GM21381 (cell line): ENCODE data around the gene DHX30.
"Not testable (repeated sequence)": the region's sequence is repeated elsewhere in the genome, so short reads cannot be mapped to it uniquely, and the experiment has no call there.

Source experiments
- ATAC-seq: cut with Tn5 transposase; IDR thresholded peaks from one replicate; pipeline ENCODE4 v1.9.1; 2021; ENCODE audit warnings: mild to moderate bottlenecking, moderate library complexity; ENCODE audit not compliant: unreplicated experiment

DHX30 gene

GRCh38 chr3:47799733-47800132 lies 3.2 kb upstream of the DHX30 start:
- ATAC-seq = no peak

- ATAC-seq = no peak
These were observed 615 bp downstream of the DHX30 start for GRCh38 chr3:47803480-47804025.

- no peak for ATAC-seq
These were observed 1.6 kb downstream of the DHX30 start for GRCh38 chr3:47804577-47804976.

GRCh38 chr3:47813551-47814177 lies 10.7 kb downstream of the DHX30 start:
- no peak for ATAC-seq

- no peak for ATAC-seq
These were observed 14.7 kb downstream of the DHX30 start for GRCh38 chr3:47817609-47818008.

GRCh38 chr3:47824541-47825473 lies 21.9 kb downstream of the DHX30 start:
- ATAC-seq = peak; percentile 93

GRCh38 chr3:47825590-47825989 lies 22.7 kb downstream of the DHX30 start:
- no peak for ATAC-seq

GRCh38 chr3:47829482-47829881 lies 26.5 kb downstream of the DHX30 start:
- not testable (repeated sequence) for ATAC-seq

GRCh38 chr3:47836986-47837385 lies 34.0 kb downstream of the DHX30 start:
- no peak for ATAC-seq

- no peak for ATAC-seq
These were observed 35.6 kb downstream of the DHX30 start for GRCh38 chr3:47838503-47838902.

GRCh38 chr3:47841786-47842349 lies 38.9 kb downstream of the DHX30 start:
- no peak for ATAC-seq

- no peak for ATAC-seq
These were observed 43.4 kb downstream of the DHX30 start for GRCh38 chr3:47846186-47846879.

- no peak for ATAC-seq
These were observed 43.9 kb downstream of the DHX30 start for GRCh38 chr3:47846880-47847248.

- no peak for ATAC-seq
These were observed 44.3 kb downstream of the DHX30 start for GRCh38 chr3:47847260-47847659.

- no peak for ATAC-seq
These were observed 45.0 kb downstream of the DHX30 start for GRCh38 chr3:47847801-47848518.

GRCh38 chr3:47848599-47849117 lies 45.7 kb downstream of the DHX30 start:
- no peak for ATAC-seq

- no peak for ATAC-seq
These were observed 46.3 kb downstream of the DHX30 start for GRCh38 chr3:47849186-47849698.

- ATAC-seq = no peak
These were observed 47.0 kb downstream of the DHX30 start for GRCh38 chr3:47849699-47850563.
